ENCODE measurements around the gene ZNF607.
"Not testable (repeated sequence)": the region's sequence is repeated elsewhere in the genome, so short reads cannot be mapped to it uniquely, and the experiment has no call there.

ZNF607 gene

DNA sequence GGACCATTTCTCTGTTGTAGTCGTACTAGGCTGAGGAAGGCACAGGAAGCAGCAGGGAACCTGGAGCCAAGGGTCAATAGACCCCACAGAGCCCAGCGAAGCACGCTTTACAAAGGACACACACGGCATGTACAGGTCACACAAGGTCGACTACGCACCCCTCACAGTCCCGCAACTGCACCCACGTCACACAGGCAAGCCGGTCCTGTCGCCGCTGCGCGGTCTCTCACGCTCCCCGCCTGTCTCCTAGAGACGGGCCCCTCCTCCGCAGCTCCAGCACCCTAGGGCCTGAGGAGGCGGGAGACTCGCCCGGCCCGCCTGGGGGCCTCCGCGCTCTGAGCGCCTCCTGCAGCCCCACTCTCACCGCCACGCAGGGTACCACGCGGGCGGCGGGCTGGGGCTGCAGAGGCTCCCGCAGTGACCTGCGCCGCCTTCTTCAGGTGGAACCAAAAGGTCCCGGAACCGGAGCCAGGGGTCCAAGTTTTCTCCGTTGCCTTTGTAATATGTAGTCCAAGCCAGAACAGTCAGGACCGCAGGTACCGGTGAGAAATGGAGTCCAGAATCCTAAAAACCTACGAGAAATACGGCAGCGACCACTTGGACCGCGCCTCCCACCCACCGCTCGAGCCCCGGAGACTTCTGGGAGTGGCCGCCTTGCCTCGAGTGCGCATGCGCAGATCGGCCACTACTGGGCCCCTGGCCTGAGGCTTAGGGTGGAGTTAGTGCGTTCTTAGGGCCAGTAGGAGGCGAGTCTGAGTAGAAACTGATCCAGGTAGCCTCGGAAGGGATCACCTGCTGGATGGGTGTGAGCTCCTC, at the start of gene ZNF607:
Gene ZNF607, minus strand, starts transcription at position 651 of the 816 bp plus-strand sequence. CDS start 8,143 bp downstream, outside the sequence.
- DNase-seq: peak; percentile 88

DNA sequence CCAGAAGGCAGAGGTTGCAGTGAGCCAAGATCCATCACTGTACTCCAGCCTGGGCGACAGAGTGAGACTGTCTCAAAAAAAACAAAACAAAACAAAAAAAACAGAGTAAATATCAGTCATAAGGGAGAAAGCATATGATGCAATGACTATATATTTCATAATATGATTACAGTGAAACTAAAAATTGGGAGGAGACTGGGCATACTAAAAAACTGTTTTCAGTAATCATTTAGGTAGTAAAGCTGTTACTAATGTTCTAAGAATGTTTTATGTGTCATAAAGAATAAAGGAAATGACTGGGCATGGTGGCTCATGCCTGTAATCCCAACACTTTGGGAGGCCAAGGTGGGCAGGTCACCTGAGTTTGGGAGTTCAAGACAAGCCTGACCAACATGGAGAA, 43.9 kb upstream of the ZNF607 start:
- no peak for DNase-seq

DNA sequence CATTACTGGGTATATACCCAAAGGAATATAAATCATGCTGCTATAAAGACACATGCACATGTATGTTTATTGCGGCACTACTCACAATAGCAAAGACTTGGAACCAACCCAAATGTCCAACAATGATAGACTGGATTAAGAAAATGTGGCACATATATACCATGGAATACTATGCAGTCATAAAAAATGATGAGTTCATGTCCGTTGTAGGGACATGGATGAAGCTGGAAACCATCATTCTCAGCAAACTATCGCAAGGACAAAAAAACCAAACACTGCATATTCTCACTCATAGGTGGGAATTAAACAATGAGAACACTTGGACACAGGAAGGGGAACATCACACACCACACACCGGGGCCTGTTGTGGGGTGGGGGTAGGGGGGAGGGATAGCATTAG, 38.1 kb upstream of the ZNF607 start:
- DNase-seq: not testable (repeated sequence)

DNA sequence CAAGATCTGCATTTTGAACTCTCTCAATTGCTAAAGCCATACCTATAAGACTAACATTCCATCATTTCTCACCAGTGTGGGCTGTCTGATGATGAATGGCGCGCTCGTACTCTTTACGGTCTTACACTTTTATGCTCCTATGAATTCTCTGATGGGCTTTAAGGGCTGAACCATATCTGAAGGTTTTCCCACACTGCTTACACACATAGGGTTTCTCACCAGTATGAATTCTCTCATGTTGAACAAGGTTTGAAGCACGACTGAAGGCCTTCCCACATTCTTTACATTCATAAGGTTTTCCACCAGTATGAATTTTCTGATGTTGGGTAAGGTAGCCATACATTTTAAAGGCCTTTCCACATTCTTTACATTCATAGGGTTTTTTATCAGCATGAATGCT, 18.8 kb upstream of the ZNF607 start:
- no peak for DNase-seq

DNA sequence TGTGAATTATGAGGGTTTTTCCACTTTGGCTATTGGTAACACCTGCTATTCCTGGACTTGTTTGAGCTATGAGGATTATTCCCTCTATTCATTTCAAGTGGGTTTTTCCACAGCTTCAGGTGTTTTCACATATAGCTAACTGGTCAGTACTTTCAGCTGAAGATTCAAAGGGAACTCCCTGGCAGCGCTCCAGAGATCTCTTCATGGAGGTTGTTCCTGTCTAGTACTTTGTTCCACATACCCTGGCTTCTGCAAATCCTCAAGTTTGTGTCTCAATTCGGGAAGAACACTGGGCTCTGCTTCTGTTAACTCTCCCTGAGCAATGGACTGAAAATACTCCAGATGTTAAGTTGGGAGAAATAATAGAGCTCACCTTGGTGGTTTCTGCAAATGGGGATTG, 5.6 kb upstream of the ZNF607 start:
- DNase-seq: no peak

DNA sequence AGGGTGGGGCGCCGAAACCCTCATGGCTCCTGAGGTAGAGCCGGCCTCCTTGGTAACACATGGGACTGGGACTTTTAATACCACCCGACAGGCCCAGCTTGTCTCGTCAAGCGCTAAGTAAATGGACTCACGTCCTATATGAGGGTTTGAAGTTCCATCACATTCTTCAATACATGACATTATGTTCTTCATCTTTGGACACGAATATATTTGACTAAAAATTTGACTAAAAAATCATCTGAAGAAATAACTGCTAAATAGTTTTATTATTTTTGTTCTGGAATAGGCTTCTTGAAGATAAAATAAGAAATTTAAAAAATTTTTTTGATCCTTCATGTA, 335 bp upstream of the ZNF607 start:
- no peak for DNase-seq

DNA sequence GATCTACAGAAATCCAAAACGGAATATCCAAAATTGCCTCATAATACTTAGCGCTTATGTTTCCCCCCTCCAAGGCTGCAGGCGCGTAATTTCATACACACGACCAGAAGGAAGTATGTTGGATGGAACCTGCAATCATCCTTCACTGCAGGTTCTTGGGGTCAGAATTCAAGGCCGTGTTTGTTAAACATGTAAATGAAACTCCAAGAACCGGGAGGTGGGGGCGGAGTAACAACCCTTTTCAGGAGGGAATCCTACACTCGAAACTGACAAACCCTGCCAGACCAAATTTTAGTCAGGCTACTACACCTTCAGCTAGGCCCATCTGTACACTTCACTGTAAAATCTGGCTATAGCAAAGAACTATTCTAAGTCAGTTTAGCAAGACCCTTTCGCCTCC, 1.3 kb downstream of the ZNF607 start:
- DNase-seq: no peak

DNA sequence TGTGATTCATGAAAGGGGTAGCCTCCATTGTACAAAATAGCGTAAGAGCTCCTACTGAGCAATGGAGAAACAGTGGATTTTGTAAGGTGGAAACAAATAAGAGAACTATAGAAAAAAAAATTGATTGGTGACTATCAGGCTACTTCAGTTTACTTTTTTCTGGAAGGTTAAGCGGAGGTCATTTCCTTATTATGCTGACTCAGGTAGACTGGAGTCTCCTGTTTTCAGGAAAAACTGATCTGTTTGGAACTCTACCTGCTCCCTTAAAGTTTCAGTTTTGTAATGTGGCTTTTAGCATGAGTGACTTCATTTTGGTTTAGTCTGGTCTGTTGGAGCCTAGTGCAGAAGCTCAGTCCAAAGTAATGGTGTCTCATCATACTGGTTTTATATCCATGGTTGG, 3.4 kb downstream of the ZNF607 start:
- DNase-seq: no peak

DNA sequence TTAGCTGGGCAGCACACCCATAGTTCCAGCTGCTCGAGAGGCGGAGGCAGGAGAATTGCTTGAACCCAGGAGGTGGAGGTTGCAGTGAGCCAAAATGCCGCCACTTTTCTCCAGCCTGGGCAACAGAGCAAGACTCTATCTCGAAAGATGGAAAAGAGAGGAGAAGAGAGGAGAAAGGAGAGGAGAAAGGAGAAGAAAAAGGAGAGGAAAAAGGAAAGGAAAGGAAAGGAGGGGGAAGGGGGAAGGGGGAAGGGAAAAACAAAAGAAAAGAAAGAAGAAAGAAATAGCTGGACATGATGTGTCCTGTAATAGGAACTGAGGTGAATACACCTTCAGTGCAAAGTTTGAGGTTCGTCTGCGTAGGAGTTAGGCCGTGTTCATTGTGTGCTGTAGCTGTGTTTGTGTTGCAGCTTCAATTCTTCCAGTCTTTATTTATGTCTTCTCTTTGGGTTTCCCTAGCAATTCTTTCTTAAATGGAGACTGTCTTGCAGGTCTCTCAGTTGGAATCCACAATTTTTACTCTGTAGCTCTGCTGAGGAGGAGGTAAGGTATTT, 13.4 kb downstream of the ZNF607 start:
- DNase-seq: no peak

DNA sequence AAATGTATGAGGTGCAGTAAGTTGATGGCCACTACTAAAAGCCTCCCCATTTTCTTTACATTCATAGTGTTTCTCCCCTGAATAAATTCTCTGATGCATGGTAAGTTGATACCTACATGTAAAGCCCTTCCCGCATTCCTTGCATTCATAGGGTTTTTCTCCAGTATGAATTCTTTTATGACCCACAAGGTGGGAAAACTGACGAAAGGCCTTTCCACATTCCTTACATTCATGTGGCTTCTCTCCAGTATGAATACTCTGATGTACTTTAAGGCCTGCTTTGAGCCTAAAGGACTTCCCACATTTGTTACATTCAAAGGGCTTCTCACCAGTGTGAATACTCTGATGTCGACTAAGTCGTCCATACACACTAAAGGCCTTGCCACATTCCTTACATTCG, 20.5 kb downstream of the ZNF607 start:
- no peak for DNase-seq

DNA sequence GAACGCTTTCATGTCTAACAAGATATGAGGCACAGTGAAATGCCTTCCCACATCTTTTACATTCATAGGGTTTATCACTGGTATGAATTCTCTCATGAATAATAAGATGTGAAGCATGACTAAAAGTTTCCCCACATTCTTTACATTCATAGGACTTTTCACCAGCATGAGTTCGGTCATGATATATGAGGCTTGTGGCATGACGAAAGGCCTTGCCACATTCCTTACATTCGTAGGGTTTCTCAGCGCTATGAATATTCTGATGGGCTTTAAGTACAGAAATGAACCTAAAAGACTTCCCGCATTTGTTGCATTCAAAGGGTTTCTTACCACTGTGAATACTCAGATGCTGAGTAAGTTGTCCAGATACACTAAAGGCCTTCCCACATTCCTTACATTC, 21.3 kb downstream of the ZNF607 start:
- no peak for DNase-seq

DNA sequence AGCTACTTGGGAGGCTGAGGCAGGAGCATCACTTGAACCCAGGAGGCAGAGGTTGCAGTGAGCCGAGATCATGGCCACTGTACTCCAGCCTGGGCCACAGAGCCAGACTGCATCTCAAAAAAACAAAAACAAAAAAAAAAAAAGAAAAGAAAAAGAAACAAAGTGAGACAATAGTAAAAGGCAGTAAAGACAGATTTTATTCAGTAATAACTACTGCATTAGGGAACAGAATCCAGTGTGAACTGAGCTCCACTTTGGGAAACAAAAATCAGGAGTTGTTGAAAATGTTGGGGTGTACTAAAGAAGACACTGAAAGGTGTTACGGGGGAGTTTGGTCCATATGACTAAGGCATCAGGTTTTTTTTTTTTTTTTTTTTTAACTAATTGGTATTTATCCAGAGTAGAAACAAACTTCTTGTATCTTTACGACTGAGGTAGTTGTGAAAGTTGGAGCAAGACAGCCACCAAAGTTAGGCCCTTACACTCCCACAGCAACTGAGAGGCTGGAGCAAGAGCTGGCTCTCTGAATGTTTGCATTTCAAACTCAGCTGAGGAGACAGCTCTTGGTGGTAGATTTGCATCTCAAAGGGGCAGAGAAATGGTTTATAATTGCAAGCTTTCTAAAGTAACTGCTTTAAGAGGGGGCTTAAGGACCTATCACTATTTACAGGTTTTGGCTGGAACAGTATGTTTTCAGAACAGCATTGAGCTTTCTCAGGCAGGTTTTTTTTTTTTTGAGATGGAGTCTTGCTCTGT, 24.2 kb downstream of the ZNF607 start:
- DNase-seq: no peak

DNA sequence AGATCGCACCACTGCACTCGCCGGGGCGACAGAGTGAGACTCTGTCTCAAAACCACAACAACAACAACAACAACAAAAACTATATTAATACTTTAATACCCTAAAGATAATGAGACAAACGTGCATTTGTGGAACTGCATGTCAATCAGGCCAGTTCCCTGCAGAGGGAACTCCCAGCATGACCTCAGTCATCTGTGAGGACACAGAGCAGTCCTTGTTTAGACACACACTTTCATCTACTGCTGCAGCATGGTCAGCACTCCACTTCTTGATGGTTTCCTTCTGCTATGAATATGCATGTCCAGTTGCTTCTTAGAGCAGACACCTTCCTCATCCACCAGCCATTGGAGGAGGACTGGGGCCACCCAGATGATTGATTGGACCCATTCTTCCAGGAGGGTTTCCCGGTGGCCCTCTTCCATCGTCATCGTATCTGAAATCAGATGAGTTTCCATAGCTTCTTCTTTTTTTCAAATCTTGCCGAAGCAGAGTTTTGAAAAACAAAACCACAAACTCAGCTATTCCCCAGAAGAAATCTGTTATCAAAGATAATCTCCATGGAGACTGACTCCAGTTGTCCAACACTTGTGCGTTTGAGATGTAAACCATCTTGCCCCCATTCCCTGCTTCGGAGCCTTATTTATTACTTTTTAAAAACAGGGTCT, 26.5 kb downstream of the ZNF607 start:
- DNase-seq: no peak

DNA sequence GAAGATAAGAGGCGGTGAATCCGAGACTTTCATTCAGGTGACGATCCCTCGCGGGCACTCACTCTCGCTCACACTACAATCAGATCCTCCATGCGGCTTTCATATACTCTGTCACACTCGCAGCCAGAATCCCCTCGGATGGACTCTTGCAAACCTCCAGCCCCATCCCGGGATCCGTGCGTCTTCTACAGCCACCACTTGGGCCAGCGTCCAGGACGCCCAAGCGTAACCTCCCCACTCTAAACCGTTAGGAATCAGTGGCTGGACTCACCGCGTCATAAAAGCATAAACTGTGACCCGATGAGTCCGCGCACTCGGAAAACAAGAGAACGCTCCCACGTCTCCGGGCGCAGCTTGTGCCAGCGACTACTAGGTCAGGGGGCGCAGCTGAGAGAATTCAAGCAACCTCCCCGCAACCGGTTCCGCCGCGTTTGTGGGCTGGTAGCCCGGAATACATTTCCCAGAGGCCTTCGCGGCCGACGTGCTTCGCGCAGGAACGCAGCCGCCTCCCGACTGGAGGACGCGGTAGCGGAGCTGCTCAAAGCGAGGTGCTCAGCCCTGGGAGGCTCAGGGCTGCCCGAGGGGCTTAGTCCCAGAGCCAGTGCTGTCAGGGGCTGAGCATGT, 27.6 kb downstream of the ZNF607 start:
- peak; percentile 73 for DNase-seq

DNA sequence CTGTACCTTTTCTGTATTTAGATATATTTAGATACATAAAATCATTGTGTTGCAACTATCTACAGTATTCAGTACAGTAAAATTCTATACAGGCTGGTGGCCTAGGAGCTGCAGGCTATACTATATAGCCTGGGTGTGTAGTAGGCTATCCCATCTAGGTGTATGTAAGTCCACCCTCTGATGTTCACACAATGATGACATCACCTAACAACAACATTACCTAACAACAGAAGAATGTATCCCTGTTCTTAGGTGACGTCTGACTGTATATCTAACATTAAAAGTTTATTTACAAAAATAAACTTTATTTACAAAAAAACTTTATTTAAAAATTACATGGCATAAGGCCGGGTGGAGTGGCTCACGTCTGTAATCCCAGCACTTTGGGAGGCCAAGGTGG, 36.0 kb downstream of the ZNF607 start:
- DNase-seq: no peak

DNA sequence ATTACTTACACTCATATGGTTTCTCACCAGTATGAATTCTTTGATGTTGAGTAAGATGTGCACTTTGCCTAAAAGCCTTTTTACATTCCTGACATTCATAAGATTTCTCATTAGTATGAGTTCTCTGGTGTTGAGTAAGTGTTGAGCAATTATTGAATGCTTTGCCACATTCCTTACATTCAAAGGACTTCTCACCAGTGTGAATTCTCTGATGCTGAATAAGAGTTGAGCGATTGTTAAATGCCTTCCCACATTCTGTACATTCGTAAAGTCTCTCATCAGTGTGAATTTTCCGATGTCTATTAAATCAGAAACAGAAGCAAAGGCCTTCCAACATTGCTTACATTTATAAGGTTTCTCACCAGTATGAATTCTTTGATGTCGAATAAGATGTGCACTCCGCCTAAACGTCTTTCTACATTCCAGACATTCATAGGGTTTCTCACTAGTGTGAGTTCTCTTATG, 50.1 kb downstream of the ZNF607 start:
- DNase-seq: no peak

DNA sequence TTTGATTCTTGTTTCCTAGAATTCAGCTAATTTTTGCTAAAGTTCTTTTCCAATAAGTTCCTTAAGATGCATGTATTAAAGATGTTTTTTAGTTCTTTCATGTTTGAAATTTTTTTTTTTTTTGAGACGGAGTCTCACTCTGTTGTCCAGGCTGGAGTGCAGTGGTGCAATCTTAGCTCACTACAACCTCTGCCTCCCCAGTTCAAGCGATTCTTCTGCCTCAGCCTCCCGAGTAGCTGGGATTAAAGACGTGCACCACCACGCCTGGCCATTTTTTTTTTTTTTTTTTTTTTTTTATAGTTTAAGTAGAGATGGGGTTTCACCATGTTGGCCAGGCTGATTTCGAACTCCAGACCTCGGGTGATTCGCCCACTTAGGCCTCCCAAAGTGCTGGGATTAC, 62.4 kb downstream of the ZNF607 start:
- not testable (repeated sequence) for DNase-seq

DNA sequence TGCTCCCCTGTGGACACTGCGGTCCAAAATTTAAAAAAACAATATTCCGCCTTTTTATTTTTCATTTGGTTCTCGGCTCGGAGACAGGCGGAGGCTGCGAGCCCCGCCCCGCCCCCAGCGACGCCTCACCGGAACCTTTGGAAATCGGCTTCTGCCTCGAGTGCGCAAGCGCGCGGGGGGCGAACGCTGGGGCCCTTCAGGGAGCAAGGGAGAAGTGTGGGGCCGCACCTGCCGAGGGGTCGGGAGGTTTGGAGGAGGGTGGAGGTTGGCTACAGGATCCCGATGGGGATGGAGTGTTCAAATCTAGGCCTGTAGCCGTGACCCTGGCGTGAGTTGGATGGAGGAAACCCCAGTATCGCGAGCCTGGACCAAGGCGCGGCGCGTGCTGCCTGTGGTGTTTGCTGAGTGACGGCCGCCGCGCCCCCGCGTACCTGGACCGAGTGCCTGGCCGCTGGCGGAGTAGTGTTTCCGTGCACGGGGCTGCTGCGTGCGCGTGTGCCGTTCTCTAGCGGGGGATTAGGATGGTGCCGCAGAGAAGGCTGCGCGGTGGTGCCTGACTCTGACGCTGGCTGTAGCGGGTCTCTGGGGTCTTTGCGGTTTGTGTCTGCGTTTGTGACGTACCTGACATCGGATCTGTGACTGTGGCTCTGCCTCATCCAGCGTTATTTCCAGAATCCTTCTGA, 63.7 kb downstream of the ZNF607 start:
- DNase-seq: peak; percentile 86

DNA sequence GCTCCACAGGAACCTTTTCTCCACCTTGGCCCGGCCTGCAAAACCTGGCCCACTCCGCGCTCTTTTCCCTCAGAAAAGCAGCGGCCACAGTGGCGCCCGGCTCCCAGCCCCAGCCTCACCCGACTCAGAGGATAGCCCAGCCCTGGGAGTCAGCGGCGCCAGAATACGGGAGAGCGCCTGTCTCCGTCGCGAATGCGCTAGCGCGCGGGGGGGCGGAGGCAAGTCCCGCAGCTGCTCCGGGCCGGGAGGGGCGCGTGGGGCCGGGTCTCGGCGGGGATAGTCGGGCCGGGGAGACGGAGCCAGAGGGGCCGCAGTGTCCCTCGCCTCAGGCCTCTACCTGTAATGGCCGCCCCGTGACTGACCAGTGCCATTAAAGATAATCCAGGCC, 64.3 kb downstream of the ZNF607 start, which contains the start of gene ZFP30:
Gene ZFP30, minus strand, starts transcription at position 165 of the 388 bp plus-strand sequence. CDS start 7,643 bp downstream, outside the sequence.
- peak; percentile 85 for DNase-seq

DNA sequence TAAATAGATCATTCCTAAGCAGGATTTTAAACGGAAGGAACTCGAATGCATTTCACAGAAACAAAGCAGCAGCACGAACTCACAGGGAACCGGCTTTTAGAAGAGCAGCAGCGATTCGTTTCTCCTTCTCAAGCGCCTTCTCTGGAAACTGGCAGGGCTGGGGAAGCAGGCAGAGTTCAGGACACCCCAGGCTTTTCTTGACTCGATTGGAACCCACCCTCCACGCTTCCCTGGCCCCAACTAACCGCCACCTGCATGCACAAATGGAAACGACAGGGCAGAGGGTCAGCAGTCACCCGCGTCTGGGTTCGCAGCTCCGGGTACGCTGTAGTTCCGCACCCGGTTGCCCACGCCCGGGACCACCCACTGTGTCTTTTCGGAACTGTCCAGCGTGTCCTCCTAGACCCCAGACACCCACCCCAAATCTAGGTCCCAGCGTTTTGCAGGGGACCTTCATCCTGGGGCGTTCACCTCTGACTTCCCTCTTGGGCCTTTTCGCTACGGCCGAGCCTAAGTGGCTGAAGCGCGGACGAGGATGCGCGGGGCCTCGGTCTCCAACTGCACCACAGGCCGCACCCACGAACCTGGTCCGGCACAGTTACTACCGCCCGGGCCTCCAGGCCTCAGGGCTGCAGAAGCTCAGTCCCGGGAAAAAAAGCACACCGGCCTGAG, 64.8 kb downstream of the ZNF607 start:
- DNase-seq: no peak

DNA sequence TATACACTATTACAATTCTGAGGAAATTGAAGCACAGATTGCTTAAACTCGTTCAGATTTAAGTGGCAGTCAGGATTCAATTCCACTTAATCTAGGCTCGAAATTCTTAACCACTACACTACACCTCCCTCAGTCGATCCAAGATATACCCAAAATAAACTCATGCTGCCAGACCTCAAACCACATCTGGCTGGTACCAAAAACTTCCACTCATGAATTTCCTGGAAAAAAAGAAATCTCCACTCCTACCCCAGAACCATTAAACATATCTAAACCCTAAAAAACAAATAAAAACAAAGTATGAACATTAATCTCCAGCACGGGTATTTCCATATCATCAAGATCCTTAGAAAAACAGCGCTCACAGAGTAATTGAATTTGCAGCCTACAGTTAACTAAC, 65.4 kb downstream of the ZNF607 start:
- no peak for DNase-seq

Measured in activated CD4-positive, CD25-positive, alpha-beta regulatory T cell treated with anti-CD3 and anti-CD28 coated beads, Interleukin-2, amount 50 U/mL, for 72 hours (primary cell).